Right lobe of liver (tissue), 4 donors: Measurements from ENCODE around the gene CACNA1B.

ENCODE experiments used
- CTCF ChIP-seq, 4 donors: fragments of 200-600 bp in 3 of 4; fragments of 450-650 bp in 1 of 4; IDR thresholded peaks; one replicate each; pipeline versions ENCODE4 v1.5.1 to v1.8.0; 2016 to 2022; ENCODE audit warnings: antibody characterized with exemption in 4 of 4, mild to moderate bottlenecking in 2 of 4
- POLR2A ChIP-seq: fragments of 450-650 bp; IDR thresholded peaks from one replicate; pipeline ENCODE4 v1.6.1; 2017; ENCODE audit warnings: antibody characterized with exemption, mild to moderate bottlenecking
- donor health status: DM: no; HTN: no; CAD: no.
- donor health status: DM: no; HTN: no; CAD: no.
- donor health status: DM: no; HTN: yes; CAD: no.

DNA sequence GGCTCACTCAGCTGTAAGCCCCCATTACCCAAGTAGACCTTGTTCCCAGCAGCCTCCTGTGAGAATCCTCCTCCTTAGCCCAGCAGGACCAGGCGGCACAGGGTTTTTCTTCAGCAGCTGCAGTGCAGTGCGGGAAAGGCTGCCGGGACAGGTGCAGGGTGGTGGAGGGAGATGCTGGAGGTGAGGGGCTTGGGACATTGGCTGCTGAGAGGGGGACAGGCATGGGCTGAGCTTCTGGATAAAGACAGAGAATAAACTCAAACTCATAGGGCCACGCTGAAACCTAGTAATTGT, 174.7 kb downstream of the CACNA1B start:
- TF ChIP-seq CTCF (IDR thresholded peaks at IDR 0.05), result no peak
- no peak for TF ChIP-seq POLR2A
